ENCODE results near the gene ARHGAP22. TPM values are rescaled to one million over a fixed set of nuclear protein-coding genes. Genes with fewer than 3 reads are reported as not detected.
A peak's percentile ranks its signal among the peaks of the same experiment; 100 is the strongest.

ARHGAP22 gene
- polyA plus RNA-seq, 3 donors: 1.5 to 7.8 (median 1.9) TPM

DNA sequence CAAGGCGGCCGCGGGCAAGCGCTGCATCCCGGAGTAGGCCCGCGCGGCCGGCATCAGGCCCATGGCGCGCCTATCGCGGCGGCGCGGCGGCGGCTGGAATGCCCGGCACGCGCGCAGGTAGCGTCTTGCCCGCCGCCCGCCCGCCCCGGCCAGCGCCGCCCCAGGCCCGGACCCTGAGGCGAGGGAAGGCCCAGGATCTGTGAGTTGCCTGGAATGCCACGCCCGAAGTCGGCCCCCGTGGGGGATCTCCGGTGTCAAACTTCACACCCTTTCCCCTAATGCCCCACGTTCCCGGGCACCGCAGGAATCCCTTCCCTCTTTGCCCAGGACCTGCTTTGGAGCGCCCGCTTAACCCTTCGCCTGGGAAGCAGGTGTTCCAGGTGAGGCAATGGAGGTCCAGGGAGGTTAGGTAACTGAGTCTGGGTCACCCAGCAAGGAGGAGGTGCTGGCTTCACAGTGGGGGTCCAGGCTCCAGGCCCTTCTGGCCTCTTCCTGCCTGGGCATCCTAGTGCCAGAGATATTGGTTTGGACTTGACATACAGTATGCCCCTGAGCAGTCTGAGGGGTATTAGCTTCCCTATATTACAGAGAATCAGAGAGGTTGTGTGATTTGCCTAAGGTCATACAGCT lies 138.1 kb downstream of the ARHGAP22 start:
- 97% methylated on average over 36 of the region's 43 CpGs for WGBS (ENCODE audit: insufficient coverage)
- Histone ChIP-seq H3K27ac (ENCODE audit: low read depth in 1 of 2, low read length in 2 of 2) (no peak overlapping the region), H3K9ac (ENCODE audit: insufficient read depth, low read length, poor library complexity, severe bottlenecking) (no peak overlapping the region), H3K4me3 (replicated peaks in 1 of 3; ENCODE audit: low read depth in 2 of 3, low read length in 3 of 3) (no peak overlapping the region), H4K20me1 (ENCODE audit: insufficient read depth, low read length) (no peaks in the 10 kb centered on the region), H3K9me3 (replicated peaks in 1 of 2; ENCODE audit: control insufficient read depth in 1 of 2, insufficient read depth in 1 of 2, low read length in 2 of 2) (no peaks in the 10 kb centered on the region), H3K4me1 (ENCODE audit: control insufficient read depth in 1 of 2, insufficient read depth in 2 of 2, low read length in 2 of 2) (no peaks in the 10 kb centered on the region), H2AFZ (ENCODE audit: insufficient read depth, low read depth, low read length, poor library complexity, severe bottlenecking) (no peak overlapping the region), H3K4me2 (replicated peaks; ENCODE audit: extremely low read depth, low read length, poor library complexity, severe bottlenecking) (no peak overlapping the region), H3K36me3 (replicated peaks in 1 of 2; ENCODE audit: control insufficient read depth in 1 of 2, insufficient read depth in 2 of 2, low read length in 2 of 2) (no peaks in the 10 kb centered on the region), H3K79me2 (ENCODE audit: insufficient read depth, low read length) (no peaks in the 10 kb centered on the region), H3K27me3 (ENCODE audit: control insufficient read depth in 2 of 2, insufficient read depth in 2 of 2, low read length in 2 of 2) (no peaks in the 10 kb centered on the region)
- Mint-ChIP-seq H3K36me3 (no peaks in the 10 kb centered on the region), H3K4me3 (no peak overlapping the region), H3K9me3 (peaks cover 0 to 3% (median 0%) of the 10 kb centered on the region in 7 donors), H3K4me1 (no peaks in the 10 kb centered on the region), H3K27ac (no peak overlapping the region), H3K27me3 (ENCODE audit: low read depth in 3 of 3) (peaks cover 6 to 12% (median 12%) of the 10 kb centered on the region in 3 donors)
- DNase-seq: peak in 1 of 3 donors; percentile 2
- intact Hi-C loops (cut with micrococcal nuclease): no loop called here
- no peak for TF ChIP-seq CTCF (IDR thresholded peaks at IDR 0.05)

GRCh38 chr10:48465860-48466521 lies 138.9 kb downstream of the ARHGAP22 start:
- peak in 1 of 3 donors; percentile 1 for DNase-seq
- Histone ChIP-seq H3K4me3 (replicated peaks in 1 of 3; ENCODE audit: low read depth in 2 of 3, low read length in 3 of 3) (no peak overlapping the region), H3K4me2 (replicated peaks; ENCODE audit: extremely low read depth, low read length, poor library complexity, severe bottlenecking) (no peak overlapping the region), H3K4me1 (ENCODE audit: control insufficient read depth in 1 of 2, insufficient read depth in 2 of 2, low read length in 2 of 2) (no peaks in the 10 kb centered on the region), H3K79me2 (ENCODE audit: insufficient read depth, low read length) (no peaks in the 10 kb centered on the region), H3K27me3 (ENCODE audit: control insufficient read depth in 2 of 2, insufficient read depth in 2 of 2, low read length in 2 of 2) (no peaks in the 10 kb centered on the region), H2AFZ (ENCODE audit: insufficient read depth, low read depth, low read length, poor library complexity, severe bottlenecking) (no peak overlapping the region), H3K36me3 (replicated peaks in 1 of 2; ENCODE audit: control insufficient read depth in 1 of 2, insufficient read depth in 2 of 2, low read length in 2 of 2) (no peaks in the 10 kb centered on the region), H3K9me3 (replicated peaks in 1 of 2; ENCODE audit: control insufficient read depth in 1 of 2, insufficient read depth in 1 of 2, low read length in 2 of 2) (no peaks in the 10 kb centered on the region), H3K9ac (ENCODE audit: insufficient read depth, low read length, poor library complexity, severe bottlenecking) (no peak overlapping the region), H4K20me1 (ENCODE audit: insufficient read depth, low read length) (no peaks in the 10 kb centered on the region), H3K27ac (ENCODE audit: low read depth in 1 of 2, low read length in 2 of 2) (no peak overlapping the region)
- peaks cover 0 to 3% (median 0%) of the 10 kb centered on the region in 7 donors for H3K9me3 Mint-ChIP-seq
- no peak for TF ChIP-seq CTCF (IDR thresholded peaks at IDR 0.05)
- intact Hi-C loops (cut with micrococcal nuclease): no loop called here
- H3K36me3 Mint-ChIP-seq: no peaks in the 10 kb centered on the region
- peaks cover 6 to 12% (median 12%) of the 10 kb centered on the region in 3 donors for H3K27me3 Mint-ChIP-seq (ENCODE audit: low read depth in 3 of 3)
- peak overlapping the region in 2 of 7 donors; percentile 6 to 31 for H3K27ac Mint-ChIP-seq
- WGBS (ENCODE audit: insufficient coverage): 97% methylated on average over 40 of the region's 42 CpGs
- no peak overlapping the region for H3K4me3 Mint-ChIP-seq
- H3K4me1 Mint-ChIP-seq: no peaks in the 10 kb centered on the region

All from CD14-positive monocyte (primary cell).